GM21360 (cell line): ENCODE results near the gene VILL.

Experiments
- ATAC-seq: cut with Tn5 transposase; IDR thresholded peaks from one replicate; pipeline ENCODE4 v1.9.1; 2021; ENCODE audit warnings: mild to moderate bottlenecking, moderate library complexity; ENCODE audit not compliant: unreplicated experiment

VILL gene

DNA sequence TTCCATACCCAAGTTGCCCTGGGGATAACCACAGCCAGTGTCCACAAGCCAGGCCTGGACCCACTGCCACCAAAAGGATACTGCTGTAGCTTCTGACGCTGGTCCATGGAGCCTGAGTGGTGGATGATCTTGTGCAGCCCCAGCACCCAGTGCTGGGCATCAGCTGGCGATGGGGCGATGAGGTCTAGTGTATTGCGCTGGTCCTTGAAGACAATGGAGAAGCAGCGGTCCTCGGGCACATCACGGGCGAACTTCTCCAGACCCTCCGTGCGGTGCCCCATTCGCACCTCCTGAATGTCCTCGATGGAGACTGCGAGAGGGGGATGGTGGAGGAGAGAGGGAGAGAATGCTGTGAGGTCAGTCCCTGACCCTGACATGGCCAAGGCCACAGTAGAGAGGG lies 25.8 kb downstream of the VILL start:
- no peak for ATAC-seq

- ATAC-seq = no peak
These were observed 26.4 kb downstream of the VILL start for GRCh38 chr3:38016847-38017444.

DNA sequence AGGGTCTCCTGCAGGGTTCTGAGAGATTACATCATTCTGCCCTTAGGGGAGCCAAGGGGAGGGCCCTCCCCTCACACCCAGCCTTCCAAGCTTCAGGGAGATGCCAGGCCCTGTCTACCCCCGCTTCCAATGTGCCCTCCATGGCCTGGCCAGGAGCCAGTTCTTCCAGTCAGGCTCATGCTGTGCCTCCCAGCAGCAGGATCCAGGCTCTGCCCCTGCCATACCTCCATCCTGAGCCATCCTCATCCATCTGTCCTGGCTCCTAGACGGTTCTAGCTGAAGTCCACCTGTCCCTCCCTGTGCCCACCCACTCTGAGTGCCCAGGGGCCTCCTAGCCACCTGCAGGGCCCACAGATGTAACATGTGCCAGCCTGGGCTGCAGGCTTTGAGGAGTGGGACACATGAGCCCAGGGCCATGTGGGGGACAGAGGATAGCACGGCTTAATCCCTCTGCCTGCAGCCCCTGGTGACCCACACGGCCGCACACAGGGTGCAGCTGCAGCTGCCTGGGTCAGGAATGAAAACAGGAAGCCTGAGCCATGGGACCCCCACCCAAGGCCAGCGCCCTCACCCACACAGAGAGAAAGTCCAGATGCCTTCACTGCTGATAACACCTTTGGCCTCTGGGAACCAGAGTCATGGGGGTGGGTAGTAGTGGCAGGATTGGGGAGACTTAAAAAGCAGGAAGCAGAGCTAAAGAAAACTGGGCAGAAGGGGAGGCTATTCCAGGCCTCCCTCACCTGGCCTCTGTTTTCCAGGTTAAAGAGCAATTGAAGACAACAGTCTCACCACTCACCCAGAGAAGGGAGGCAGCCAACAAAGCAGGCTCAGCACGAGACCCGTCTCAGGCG lies 27.1 kb downstream of the VILL start:
- no peak for ATAC-seq

DNA sequence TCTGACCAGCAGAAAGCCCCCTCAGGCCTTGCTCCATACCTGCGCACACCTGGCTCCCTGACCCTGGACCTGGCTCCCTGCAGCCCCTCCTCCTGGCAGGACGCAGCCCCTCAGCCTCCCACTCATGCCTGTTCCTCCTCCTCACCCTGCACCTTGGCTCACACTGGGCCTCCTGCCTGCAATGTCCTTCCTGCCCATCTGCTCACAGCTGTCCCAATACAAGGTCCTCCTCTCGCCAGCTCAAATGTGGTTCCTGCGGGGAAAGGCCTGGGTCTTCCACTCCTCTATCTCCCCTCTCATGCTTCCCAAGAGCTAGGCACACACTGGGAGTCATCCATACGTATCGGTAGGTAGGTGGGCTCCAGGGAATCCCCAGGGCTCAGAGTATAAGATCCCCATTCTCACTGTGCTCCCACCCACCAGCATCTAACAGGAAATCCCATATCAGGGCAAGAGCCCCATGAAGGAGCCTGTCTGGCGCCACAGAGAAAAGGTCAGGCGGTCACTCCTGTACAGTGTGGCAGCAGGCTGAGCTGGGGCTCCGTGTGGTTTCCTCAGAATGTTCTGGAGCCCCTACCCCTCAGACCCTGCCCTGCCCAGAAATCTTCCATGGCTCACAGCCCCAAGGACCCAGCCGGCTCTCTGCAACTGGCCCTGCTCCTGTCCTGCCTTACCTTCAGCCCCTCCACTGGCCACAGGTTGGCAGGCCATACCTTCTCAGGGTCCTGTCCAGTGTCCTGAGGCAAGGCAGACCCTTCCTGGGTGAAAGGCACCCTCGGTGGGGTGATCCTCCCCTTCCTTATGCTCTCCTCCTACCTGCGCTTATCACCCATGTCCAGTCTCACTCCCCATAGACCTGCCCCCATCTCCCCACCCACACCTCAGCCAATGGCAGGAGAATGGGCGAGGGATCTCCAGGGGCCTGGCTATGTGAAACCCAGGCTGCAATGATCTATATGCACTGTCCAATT lies 28.0 kb downstream of the VILL start:
- ATAC-seq = no peak

GRCh38 chr3:38019658-38020341 lies 29.2 kb downstream of the VILL start:
- no peak for ATAC-seq

- ATAC-seq = no peak
These were observed 29.7 kb downstream of the VILL start for GRCh38 chr3:38020342-38020726.

- ATAC-seq = no peak
These were observed 30.6 kb downstream of the VILL start for GRCh38 chr3:38021196-38021595.

DNA sequence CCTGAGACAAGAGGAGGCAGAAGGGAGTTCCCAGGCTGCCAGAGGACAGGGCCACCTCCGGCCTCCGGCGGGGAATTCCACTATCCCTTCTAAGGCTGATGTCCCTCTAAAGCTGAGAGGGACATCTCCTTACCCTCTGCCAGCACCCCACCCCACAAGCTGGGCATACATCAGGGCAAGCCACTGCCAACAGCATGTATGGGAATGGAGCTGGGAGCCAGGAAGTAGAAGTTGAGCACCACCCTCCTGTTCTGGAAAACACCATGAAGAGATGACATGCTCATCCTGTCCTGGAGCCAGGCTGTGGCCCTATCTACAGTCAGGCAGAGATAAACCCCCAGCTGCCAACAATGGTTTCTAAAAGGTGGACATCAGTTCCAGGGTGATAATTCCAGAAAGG lies 31.7 kb downstream of the VILL start:
- ATAC-seq = no peak

DNA sequence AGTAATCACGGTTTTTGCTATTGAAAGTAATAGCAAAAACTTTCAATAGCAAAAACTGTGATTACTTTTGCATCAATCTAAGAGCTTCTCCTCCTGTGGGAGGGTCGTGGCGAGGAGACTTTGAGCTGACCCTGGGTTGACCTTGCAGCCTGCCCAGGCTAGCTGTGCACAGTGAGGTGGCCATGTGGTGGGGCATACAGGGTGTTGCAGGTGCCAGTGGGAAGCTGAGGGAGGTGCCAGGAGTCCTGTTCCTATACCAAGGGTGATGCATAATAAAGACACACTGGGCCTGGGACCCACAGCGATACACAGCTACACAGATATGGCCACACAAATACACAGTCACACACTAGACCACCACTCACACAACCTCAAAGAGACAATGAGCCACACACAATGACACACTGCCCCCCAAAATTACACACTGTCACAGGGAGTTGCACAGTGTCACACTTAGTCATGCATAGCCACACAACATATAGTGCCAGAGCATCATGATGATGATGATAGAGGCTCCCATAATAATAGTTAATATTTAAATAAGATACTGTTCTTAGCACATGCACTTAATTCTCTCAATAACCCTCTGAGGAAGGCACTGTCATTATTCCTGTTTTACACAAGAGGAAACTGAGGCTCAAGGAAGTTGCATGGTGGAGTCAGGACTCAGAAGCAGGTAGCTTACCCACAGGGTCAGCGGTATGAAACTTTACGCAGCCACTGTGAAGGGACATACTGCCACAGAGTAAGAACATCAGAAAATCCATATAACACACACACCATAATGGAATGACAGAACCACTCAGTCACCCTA lies 32.5 kb downstream of the VILL start:
- ATAC-seq = no peak

DNA sequence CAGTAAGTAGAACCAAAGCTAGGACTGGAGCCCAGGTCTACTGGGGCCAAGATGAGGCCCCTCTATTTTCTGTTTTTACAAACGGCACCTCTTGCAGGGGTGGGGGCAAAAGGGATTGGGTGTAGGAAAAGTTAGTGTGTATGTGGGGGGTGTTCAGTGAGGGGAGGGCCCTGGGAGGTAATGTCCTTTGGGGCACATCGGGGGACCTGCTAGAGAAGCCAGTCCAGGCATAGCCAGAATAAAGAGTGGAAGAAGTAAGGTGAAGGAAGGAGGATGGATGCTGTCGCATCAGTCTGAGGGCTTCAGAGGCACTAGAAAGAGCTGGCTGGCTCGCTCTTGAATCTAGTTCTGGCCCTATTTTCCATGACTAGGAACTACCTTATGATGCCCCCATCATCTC lies 36.3 kb downstream of the VILL start:
- no peak for ATAC-seq

- ATAC-seq = no peak
These were observed 37.2 kb downstream of the VILL start for GRCh38 chr3:38027466-38028465.

DNA sequence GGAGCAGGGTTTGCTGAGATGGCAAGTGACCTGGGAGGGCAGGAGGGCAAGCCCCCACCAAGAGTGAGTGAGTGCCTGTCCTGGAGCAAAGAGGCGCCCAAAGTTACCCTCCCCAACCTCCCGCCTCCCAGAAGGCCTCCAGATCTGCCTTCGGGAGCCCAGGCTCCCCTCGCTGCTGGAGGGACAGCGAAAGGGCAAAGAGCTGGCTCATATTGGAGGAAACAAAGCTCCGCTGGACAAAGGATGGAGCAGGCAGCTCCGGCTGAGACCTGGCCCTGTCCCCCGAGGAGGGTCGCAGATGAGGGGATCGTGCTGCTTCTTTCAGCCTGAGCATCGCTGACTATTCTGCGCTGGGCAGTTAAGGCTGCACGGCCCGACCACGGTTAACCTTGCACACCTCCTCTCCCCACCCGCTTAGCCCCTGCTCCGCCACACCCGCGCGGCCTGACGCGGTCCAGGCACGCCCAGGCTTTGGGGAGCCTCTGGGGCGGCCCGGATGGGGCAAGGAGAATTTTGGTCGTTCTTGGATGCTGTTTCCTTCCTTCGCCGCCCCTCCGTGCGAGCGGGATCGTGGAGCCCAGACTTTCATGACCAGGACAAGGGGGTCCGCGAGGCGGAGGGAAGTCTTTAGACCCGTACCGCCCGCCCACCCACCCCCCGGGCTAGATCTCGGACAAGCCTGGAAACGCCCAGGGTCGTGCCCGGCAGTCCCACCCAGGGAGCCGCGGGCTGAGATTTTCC lies 38.2 kb downstream of the VILL start:
- no peak for ATAC-seq

DNA sequence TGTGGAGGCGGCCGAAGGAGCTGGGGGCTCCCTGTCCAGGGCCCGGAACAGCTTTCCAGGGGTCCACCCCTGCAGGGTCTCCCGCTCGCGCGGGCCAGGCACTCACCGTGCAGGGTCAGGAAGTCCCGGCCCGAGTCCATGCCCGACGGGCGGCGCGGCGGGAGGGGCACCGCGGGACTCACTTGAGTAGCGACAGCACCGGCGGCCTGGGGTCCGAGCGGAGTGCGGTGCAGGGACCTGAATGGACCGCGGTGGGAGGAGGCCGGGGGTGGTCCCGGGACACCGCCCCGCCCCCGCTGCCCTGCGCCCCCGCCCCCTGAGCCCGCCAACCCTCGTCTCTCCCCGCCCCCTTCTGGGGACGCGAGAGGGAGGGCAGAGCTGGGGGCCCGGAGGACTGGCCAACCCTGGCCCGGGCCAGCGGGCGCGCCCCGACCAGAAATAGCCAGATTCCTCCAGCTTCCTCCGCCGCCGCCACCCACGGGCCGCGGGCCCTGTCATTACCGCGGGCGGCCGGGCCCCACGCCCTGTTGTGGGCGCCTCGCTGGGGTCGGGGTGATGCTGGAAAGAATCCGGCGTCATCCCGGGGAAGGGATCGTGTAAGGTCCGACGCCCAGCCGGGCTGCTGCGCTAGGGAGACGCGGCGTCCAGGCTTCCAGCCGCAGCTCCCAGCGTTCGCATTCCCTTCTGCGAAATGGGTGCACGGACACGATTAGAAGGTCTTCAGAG lies 39.0 kb downstream of the VILL start, which contains the start of gene PLCD1:
PLCD1 (minus strand) TSS at position 243 of the 726 bp plus-strand sequence; CDS start at position 140, 103 bp downstream.
- ATAC-seq = no peak

GRCh38 chr3:38030126-38031021 lies 39.8 kb downstream of the VILL start:
- ATAC-seq = no peak

GRCh38 chr3:38031022-38031994 lies 40.7 kb downstream of the VILL start:
- no peak for ATAC-seq
